ENCODE measurements around the gene ARMC6.

The ARMC6 gene

GRCh38 chr19:19055701-19056100 lies 22.3 kb downstream of the ARMC6 start:
- DNase-seq (ENCODE audit: low spot score) (no peak), ATAC-seq (ENCODE audit: low read depth) (no peak)
- Histone ChIP-seq H3K9me3 (ENCODE audit: severe bottlenecking) (no peaks in the 10 kb centered on the region), H3K27me3 (ENCODE audit: insufficient read depth, poor library complexity, severe bottlenecking) (no peaks in the 10 kb centered on the region), H3K4me1 (ENCODE audit: insufficient read depth, poor library complexity, severe bottlenecking) (no peaks in the 10 kb centered on the region), H3K27ac (ENCODE audit: poor library complexity, severe bottlenecking) (no peak overlapping the region), H3K36me3 (ENCODE audit: low read depth) (peaks cover 55% of the 10 kb centered on the region), H3K4me3 (ENCODE audit: severe bottlenecking) (no peak overlapping the region)
- no peak for TF ChIP-seq CTCF (IDR thresholded peaks at IDR 0.05; ENCODE audit: poor library complexity, severe bottlenecking)

GRCh38 chr19:19056636-19057275 lies 23.4 kb downstream of the ARMC6 start:
- Histone ChIP-seq H3K4me3 (ENCODE audit: severe bottlenecking) (no peak overlapping the region), H3K9me3 (ENCODE audit: severe bottlenecking) (no peaks in the 10 kb centered on the region), H3K36me3 (ENCODE audit: low read depth) (peaks cover 44% of the 10 kb centered on the region), H3K27me3 (ENCODE audit: insufficient read depth, poor library complexity, severe bottlenecking) (no peaks in the 10 kb centered on the region), H3K4me1 (ENCODE audit: insufficient read depth, poor library complexity, severe bottlenecking) (no peaks in the 10 kb centered on the region), H3K27ac (ENCODE audit: poor library complexity, severe bottlenecking) (no peak overlapping the region)
- DNase-seq (ENCODE audit: low spot score) (no peak), ATAC-seq (ENCODE audit: low read depth) (no peak)
- no peak for TF ChIP-seq CTCF (IDR thresholded peaks at IDR 0.05; ENCODE audit: poor library complexity, severe bottlenecking)

GRCh38 chr19:19057317-19057716 lies 23.9 kb downstream of the ARMC6 start:
- Histone ChIP-seq H3K4me1 (ENCODE audit: insufficient read depth, poor library complexity, severe bottlenecking) (no peaks in the 10 kb centered on the region), H3K27ac (ENCODE audit: poor library complexity, severe bottlenecking) (no peak overlapping the region), H3K27me3 (ENCODE audit: insufficient read depth, poor library complexity, severe bottlenecking) (no peaks in the 10 kb centered on the region), H3K36me3 (ENCODE audit: low read depth) (peaks cover 38% of the 10 kb centered on the region), H3K9me3 (ENCODE audit: severe bottlenecking) (no peaks in the 10 kb centered on the region), H3K4me3 (ENCODE audit: severe bottlenecking) (no peak overlapping the region)
- no peak for TF ChIP-seq CTCF (IDR thresholded peaks at IDR 0.05; ENCODE audit: poor library complexity, severe bottlenecking)
- no peak for DNase-seq (ENCODE audit: low spot score)
- no peak for ATAC-seq (ENCODE audit: low read depth)

- no peak for DNase-seq (ENCODE audit: low spot score)
- H3K4me3 ChIP-seq (ENCODE audit: severe bottlenecking) = no peak overlapping the region
- no peak for TF ChIP-seq CTCF (IDR thresholded peaks at IDR 0.05; ENCODE audit: poor library complexity, severe bottlenecking)
- ATAC-seq (ENCODE audit: low read depth) = no peak
- H3K4me1 ChIP-seq (ENCODE audit: insufficient read depth, poor library complexity, severe bottlenecking) = peaks cover under 1% of the 10 kb centered on the region
- H3K9me3 ChIP-seq (ENCODE audit: severe bottlenecking) = no peaks in the 10 kb centered on the region
- no peak overlapping the region for H3K27ac ChIP-seq (ENCODE audit: poor library complexity, severe bottlenecking)
- no peaks in the 10 kb centered on the region for H3K27me3 ChIP-seq (ENCODE audit: insufficient read depth, poor library complexity, severe bottlenecking)
- peaks cover 37% of the 10 kb centered on the region for H3K36me3 ChIP-seq (ENCODE audit: low read depth)
Observed at GRCh38 chr19:19057720-19058119, 24.3 kb downstream of the ARMC6 start.

- H3K4me1 ChIP-seq (ENCODE audit: insufficient read depth, poor library complexity, severe bottlenecking) = peaks cover 4% of the 10 kb centered on the region
- ATAC-seq (ENCODE audit: low read depth) = no peak
- H3K36me3 ChIP-seq (ENCODE audit: low read depth) = peaks cover 24% of the 10 kb centered on the region
- no peaks in the 10 kb centered on the region for H3K27me3 ChIP-seq (ENCODE audit: insufficient read depth, poor library complexity, severe bottlenecking)
- DNase-seq (ENCODE audit: low spot score) = no peak
- no peaks in the 10 kb centered on the region for H3K9me3 ChIP-seq (ENCODE audit: severe bottlenecking)
- no peak overlapping the region for H3K27ac ChIP-seq (ENCODE audit: poor library complexity, severe bottlenecking)
- no peak overlapping the region for H3K4me3 ChIP-seq (ENCODE audit: severe bottlenecking)
- no peak for TF ChIP-seq CTCF (IDR thresholded peaks at IDR 0.05; ENCODE audit: poor library complexity, severe bottlenecking)
Observed at GRCh38 chr19:19059018-19059836, 25.8 kb downstream of the ARMC6 start.

Measured in RWPE2 (cell line).